Stimulated activated naive CD8-positive, alpha-beta T cell treated with anti-CD3 and anti-CD28 coated beads, Interleukin-15, Interleukin-2, amounts not matched to agents 100 ng/mL and 50 ng/mL, for 24 hours (primary cell): ENCODE data around the gene PIGP.
"Not testable (repeated sequence)": the region's sequence is repeated elsewhere in the genome, so short reads cannot be mapped to it uniquely, and the experiment has no call there.

ENCODE experiments used
- H3K27ac Mint-ChIP-seq: one replicate; pipeline ENCODE4 v1.8.0; 2021; ENCODE audit warnings: mild to moderate bottlenecking, mixed read lengths
- H3K27me3 Mint-ChIP-seq: one replicate; pipeline ENCODE4 v1.8.0; 2021; ENCODE audit warnings: mixed read lengths
- H3K36me3 Mint-ChIP-seq: one replicate; pipeline ENCODE4 v1.8.0; 2021; ENCODE audit warnings: low read depth, mixed read lengths
- H3K4me1 Mint-ChIP-seq: one replicate; pipeline ENCODE4 v1.8.0; 2021; ENCODE audit warnings: low read depth, mixed read lengths
- H3K4me3 Mint-ChIP-seq: one replicate; pipeline ENCODE4 v1.8.0; 2021; ENCODE audit warnings: mild to moderate bottlenecking, mixed read lengths
- H3K9me3 Mint-ChIP-seq: one replicate; pipeline ENCODE4 v1.8.0; 2021; ENCODE audit warnings: mixed read lengths

Gene PIGP

DNA sequence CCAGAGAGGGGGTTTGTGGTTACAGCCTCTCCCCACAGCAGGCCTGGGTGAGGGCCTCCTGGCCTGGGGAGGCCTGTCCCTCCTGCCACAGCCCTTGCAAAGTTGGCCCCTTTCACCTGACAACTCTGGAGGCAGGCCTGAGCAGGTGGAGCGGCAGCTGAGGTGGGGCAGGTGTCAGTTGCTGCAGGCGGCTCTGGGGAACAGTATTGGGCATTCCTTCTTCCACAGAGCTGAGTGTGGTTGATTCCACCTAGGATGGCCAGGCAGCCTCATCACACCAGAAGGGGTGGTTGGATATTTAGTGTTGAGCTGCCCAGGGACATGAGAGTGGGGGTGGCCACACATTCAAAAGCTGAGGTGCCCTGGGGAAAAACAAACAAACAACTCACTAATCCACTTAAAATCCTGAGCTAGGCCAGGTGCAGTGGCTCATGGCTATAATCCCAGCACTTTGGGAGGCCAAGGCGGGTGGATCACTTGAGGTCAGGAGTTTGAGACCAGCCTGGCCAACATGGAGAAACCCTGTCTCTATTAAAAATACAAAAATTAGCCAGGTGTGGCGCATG lies 31.1 kb downstream of the PIGP start:
- H3K4me3 Mint-ChIP-seq: no peak overlapping the region
- no peaks in the 10 kb centered on the region for H3K9me3 Mint-ChIP-seq
- peaks cover 4% of the 10 kb centered on the region for H3K27me3 Mint-ChIP-seq
- no peak overlapping the region for H3K27ac Mint-ChIP-seq
- no peaks in the 10 kb centered on the region for H3K36me3 Mint-ChIP-seq
- H3K4me1 Mint-ChIP-seq: peaks cover 10% of the 10 kb centered on the region

DNA sequence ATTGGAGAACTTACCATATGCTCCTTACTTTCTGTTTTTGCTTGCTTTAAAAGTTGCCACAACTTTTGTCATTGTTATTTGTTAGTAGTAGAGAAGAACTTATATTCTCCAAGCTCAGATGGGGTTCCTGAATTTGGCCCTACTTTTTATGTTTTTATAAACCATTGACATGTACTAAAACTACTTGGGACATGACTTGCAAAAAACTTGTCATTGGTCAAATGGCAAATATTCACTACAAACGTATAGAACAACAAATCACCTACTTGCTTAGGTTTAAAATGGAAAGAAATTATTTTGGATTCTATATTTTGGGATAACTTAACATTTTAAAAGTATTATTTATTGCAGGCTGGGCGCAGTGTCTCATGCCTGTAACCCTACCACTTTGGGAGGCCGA lies 32.7 kb downstream of the PIGP start:
- Mint-ChIP-seq H3K4me1 (peaks cover 7% of the 10 kb centered on the region), H3K36me3 (no peaks in the 10 kb centered on the region), H3K4me3 (no peak overlapping the region), H3K27me3 (no peaks in the 10 kb centered on the region), H3K9me3 (no peaks in the 10 kb centered on the region), H3K27ac (no peak overlapping the region)

DNA sequence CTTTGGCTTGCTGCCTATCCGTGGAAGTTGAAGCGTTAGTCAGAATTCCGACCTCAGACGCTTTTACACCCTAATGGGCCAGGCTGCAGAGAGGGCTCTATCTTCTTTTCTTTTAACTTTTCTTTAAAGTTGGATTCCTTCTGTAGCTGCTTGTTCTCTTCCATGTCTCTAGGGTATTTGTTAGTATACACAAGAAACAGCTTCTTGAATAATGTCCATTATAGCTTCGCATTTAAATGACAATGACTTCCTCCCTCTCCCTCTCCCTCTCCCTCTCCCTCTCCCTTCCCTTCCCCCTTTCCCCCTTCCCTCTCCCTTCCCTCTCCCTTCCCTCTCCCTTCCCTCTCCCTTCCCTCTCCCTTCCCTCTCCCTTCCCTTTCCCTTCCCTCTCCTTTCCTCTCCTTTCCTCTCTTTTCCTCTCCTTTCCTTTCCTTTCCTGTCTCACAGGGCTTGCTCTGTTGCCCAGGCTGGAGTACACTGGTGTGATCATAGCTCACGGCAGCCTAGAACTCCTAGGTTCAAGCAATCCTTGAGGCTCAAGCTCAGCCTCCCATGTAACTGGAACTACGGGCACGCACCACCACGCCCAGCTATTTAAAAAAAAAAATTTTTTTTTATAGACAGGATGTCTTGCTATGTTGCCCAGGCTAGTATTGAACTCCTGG lies 33.3 kb downstream of the PIGP start:
- Mint-ChIP-seq H3K4me3 (no peak overlapping the region), H3K4me1 (peaks cover under 1% of the 10 kb centered on the region), H3K36me3 (no peaks in the 10 kb centered on the region), H3K27ac (peak overlapping the region; percentile 50), H3K9me3 (no peaks in the 10 kb centered on the region), H3K27me3 (no peaks in the 10 kb centered on the region)

DNA sequence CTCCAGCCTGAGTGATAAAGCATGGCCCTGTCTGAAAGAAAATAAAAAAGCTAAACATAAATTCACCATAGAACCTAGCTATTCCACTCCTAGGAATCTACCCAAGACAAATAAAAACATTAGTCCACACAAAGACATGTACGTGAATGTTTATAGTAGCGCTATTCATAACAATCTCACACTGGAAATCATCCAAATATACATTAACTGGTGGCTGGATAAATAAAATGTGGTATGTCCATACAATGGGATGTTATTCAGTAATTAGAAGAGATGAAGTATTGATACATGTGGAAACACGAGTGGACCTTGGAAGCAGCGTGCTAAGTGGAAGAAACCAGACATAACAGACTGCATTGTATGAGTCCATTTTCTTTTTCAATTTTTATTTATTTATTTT lies 36.7 kb downstream of the PIGP start:
- no peak overlapping the region for H3K27ac Mint-ChIP-seq
- H3K27me3 Mint-ChIP-seq: no peaks in the 10 kb centered on the region
- no peaks in the 10 kb centered on the region for H3K36me3 Mint-ChIP-seq
- no peak overlapping the region for H3K4me3 Mint-ChIP-seq
- no peaks in the 10 kb centered on the region for H3K4me1 Mint-ChIP-seq
- H3K9me3 Mint-ChIP-seq: no peaks in the 10 kb centered on the region

DNA sequence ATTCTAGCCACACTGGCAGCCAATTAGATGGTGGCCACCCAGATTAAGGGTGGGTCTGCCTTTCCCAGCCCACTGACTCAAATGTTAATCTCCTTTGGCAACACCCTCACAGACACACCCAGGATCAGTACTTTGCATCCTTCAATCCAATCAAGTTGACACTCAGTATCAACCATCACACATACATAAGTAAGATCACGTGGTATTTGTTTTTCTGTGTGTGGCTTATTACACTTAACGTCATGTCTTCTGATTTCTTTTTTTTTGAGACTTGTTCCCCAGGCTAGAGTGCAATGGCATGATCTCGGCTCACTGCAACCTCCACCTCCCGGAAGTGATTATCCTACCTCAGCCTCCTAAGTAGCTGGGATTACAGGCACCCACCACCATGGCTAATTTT lies 38.5 kb downstream of the PIGP start:
- not testable (repeated sequence) for H3K4me3 Mint-ChIP-seq, H3K9me3 Mint-ChIP-seq, H3K4me1 Mint-ChIP-seq, H3K27me3 Mint-ChIP-seq, H3K27ac Mint-ChIP-seq, H3K36me3 Mint-ChIP-seq

DNA sequence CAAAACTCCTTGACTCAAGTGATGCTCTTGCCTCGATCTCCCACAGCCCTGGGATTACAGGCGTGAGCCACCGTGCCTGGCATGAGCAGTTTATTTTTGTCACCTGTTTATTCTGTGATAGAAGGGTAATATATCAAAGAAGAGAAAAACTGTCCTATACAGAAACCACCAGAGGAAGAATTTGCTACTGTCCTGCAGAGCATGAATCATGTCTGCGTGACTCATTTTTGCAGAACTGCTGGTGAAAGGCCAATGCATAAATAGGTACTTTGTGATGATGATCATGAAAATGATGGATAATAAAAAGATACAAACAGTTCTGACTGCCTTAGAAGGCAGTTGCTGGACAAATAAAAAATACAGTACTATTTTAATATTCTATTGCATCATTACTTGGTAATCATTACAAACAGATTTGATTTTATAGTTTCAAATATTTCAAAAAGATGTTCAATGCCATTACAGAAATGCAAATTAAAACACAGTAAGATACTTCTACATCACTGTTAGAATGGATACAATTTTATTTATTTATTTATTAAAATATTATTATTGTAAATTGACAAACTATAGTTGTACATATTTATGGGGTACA lies 39.9 kb downstream of the PIGP start:
- H3K9me3 Mint-ChIP-seq: no peaks in the 10 kb centered on the region
- H3K4me3 Mint-ChIP-seq: no peak overlapping the region
- no peak overlapping the region for H3K27ac Mint-ChIP-seq
- H3K4me1 Mint-ChIP-seq: no peaks in the 10 kb centered on the region
- no peaks in the 10 kb centered on the region for H3K27me3 Mint-ChIP-seq
- no peaks in the 10 kb centered on the region for H3K36me3 Mint-ChIP-seq

DNA sequence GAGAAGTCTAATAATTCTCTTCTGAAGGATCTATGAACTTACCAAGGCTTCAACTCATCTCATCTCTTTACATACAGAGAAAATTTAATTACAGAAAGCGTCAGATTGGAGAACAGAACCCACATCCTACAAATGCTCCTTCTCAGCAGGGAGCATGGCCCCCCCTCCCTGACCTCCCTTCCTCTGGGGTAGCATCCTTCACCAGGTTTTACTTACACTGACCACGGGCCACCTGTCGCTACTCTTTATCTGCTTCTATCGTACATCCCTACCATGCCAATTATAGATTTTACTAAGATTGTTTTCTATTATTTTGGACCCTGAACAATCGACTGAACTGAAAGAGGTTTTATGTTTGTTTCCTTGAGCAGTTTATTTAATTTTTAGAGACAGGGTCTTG lies 40.6 kb downstream of the PIGP start:
- Mint-ChIP-seq H3K27ac (no peak overlapping the region), H3K27me3 (no peaks in the 10 kb centered on the region), H3K4me3 (no peak overlapping the region), H3K4me1 (no peaks in the 10 kb centered on the region), H3K36me3 (no peaks in the 10 kb centered on the region), H3K9me3 (no peaks in the 10 kb centered on the region)

DNA sequence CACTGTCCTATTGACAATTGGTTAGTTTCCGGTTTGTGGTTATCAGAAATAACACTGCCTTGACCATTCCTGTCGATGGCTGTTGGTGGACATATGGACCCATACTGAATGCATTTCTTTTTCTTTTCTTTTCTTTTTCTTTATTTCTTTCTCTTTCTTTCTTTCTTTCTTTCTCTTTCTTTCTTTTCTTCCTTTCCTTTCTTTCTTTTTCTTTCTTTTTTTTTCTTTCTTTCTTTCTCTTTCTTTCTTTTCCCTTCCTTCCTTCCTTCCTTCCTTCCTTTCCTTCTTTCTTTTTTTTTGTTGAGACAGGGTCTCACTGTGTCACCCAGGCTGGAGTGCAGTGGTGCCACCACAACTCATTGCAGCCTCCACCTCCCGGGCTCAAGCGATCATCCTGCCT lies 42.0 kb downstream of the PIGP start:
- no peaks in the 10 kb centered on the region for H3K4me1 Mint-ChIP-seq
- no peaks in the 10 kb centered on the region for H3K9me3 Mint-ChIP-seq
- H3K4me3 Mint-ChIP-seq: no peak overlapping the region
- H3K27me3 Mint-ChIP-seq: peaks cover 4% of the 10 kb centered on the region
- H3K27ac Mint-ChIP-seq: no peak overlapping the region
- H3K36me3 Mint-ChIP-seq: no peaks in the 10 kb centered on the region

DNA sequence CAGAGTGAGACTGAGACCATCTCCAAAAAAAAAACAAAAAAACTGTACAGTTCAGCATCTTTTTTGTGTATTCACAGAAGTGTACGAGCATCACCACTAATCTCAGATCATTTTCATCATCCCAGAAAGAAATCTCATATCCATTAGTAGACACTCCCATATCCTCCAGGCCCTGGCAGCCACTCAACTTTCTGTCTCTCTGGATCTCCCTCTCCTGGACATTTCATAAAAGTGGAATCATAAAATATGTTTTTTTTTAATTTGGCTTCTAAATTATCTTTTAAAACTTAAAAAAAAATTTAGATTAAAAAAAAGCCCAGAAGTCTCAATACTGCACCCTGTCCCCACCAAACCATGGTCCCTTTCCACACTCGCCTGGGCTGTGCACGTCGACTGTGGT lies 44.3 kb downstream of the PIGP start:
- Mint-ChIP-seq H3K36me3 (no peaks in the 10 kb centered on the region), H3K9me3 (no peaks in the 10 kb centered on the region), H3K4me1 (no peaks in the 10 kb centered on the region), H3K4me3 (no peak overlapping the region), H3K27me3 (peaks cover 4% of the 10 kb centered on the region), H3K27ac (no peak overlapping the region)

DNA sequence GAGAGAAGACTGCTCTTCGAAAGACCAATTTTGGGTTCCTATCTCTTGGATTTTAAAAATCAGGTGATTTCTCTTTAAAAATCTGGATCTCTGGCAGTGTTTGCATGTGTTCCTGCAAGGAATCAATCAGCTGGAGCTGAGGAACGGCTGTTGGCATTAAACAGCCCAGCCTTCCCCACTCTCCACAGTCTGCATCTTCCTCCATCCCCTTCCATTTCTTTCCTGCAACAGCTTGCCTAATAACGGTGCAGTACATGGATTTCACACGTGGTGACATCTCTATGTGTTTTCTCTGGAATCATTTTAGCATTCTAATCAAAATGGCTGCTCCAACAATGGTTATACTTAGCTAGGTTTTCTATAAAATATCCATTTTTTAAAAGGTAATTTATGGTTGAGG lies 46.4 kb downstream of the PIGP start:
- Mint-ChIP-seq H3K27me3 (peaks cover 4% of the 10 kb centered on the region), H3K4me3 (no peak overlapping the region), H3K4me1 (no peaks in the 10 kb centered on the region), H3K27ac (no peak overlapping the region), H3K36me3 (no peaks in the 10 kb centered on the region), H3K9me3 (no peaks in the 10 kb centered on the region)

DNA sequence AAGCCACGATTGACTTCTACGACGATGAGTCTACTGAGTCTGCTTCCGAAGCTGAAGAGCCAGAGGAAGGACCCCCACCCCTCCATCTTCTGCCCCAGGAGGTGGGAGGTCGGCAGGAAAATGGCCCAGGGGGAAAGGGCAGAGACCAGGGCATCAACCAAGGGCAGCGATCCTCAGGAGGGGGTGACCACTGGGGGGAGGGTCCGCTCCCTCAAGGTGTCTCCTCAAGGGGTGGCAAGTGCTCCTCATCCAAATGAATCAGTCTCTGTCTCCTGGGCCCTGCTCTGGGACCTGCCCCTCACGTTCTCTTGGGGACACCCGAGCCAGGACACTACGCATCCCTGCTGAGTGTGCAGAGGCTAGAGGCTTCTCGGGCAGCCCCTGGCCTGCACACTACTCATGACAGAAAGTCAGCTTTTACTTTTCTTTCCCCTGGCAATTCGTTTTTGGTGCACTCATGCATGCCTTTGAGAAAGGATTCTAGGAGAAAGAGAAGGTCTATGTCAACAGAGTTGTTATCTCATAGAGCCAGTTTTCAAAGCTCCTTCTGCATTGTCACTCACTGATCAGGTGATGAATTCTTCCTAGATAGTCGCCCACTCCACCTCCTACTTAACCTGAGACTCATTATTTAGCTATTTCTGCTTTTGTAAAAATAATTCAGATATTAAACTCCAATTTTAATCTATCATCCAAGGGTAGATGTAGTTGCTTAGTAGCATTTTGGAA lies 54.8 kb downstream of the PIGP start:
- peaks cover 10% of the 10 kb centered on the region for H3K27me3 Mint-ChIP-seq
- H3K27ac Mint-ChIP-seq: no peak overlapping the region
- no peaks in the 10 kb centered on the region for H3K4me1 Mint-ChIP-seq
- H3K4me3 Mint-ChIP-seq: no peak overlapping the region
- no peaks in the 10 kb centered on the region for H3K36me3 Mint-ChIP-seq
- no peaks in the 10 kb centered on the region for H3K9me3 Mint-ChIP-seq
